Keratinocyte (primary cell): ENCODE measurements around the gene CNIH1.

ENCODE experiments used
- CTCF ChIP-seq, 3 experiments: IDR thresholded peaks in 1 of 3; conservative IDR thresholded peaks in 1 of 3; optimal IDR thresholded peaks in 1 of 3; 2 replicates in 2 of 3; 3 replicates in 1 of 3; pipeline versions ENCODE3 to v1.5.1; 2011; ENCODE audit warnings: low read length in 3 of 3, mild to moderate bottlenecking in 3 of 3, moderate library complexity in 2 of 3, control low read depth in 1 of 3, inconsistent platforms in 1 of 3; ENCODE audit not compliant: insufficient read depth in 2 of 3; ENCODE audit errors: extremely low read depth in 1 of 3
- EZH2 ChIP-seq: IDR thresholded peaks from one replicate; pipeline ENCODE4 v1.6.1; 2012; ENCODE audit warnings: inconsistent platforms, mild to moderate bottlenecking, low read length, moderate library complexity

- TF ChIP-seq CTCF (optimal IDR thresholded peaks at IDR 0.05 in 1 of 3, IDR thresholded peaks at IDR 0.05 in 1 of 3, conservative IDR thresholded peaks at IDR 0.05 in 1 of 3; ENCODE audit: extremely low read depth in 1 of 3, insufficient read depth in 2 of 3, low read length in 3 of 3) (no peak), EZH2 (no peak)
Measured at GRCh38 chr14:54489731-54490444, 48.7 kb upstream of the CNIH1 start.
